Measurements from ENCODE around the gene DOCK3. TPM values are rescaled to one million over a fixed set of nuclear protein-coding genes. Genes with fewer than 3 reads are reported as not detected.

Gene DOCK3
- total RNA-seq, 1 donor: 0.36 TPM

DNA sequence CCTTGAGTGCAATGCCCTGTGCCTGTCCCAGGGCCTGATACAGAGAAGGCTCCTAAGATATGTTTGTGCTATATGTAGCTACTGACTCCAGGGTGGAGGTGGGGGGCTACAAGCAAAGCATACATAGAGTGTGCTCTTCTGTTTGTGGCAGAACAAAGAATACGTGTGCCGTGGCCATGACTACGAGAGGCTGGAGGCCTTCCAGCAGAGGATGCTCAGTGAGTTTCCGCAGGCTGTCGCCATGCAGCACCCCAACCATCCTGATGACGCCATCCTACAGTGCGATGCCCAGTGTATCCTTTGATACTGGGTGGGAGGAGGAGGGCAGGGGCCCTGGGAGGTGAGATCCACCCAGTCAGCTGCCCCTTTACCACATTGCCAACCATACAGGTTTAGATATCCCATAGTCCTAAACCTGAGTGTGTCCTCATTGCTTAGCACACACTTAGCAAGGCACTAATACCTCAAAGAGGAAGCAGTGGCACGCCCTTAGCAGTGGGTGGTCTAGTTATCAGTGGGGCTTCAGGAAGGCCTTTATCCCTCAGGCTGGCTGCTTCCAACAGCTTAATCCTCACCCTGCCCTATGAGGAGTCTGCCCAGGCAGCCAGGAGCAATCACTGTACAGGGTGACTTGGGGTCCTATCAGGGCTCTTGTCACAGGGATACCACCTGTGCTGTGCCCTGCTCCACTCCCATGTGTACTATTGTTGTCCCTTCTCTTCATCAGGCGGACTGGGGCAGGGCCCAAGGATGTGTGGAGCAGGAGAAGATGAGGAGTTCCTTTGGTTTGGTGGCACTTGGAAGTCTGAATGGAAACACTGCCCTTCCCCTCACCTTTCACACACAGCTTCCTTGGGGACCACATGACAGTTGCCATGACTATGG lies 680.2 kb downstream of the DOCK3 start:
- Histone ChIP-seq H3K9me3 (ENCODE audit: low read depth, low read length) (no peaks in the 10 kb centered on the region), H4K20me1 (ENCODE audit: insufficient read depth, low read length) (no peaks in the 10 kb centered on the region), H3K4me1 (ENCODE audit: insufficient read depth, low read length) (no peaks in the 10 kb centered on the region), H3K27ac (ENCODE audit: low read depth, low read length) (no peak overlapping the region), H3K79me2 (ENCODE audit: insufficient read depth, low read length) (no peaks in the 10 kb centered on the region), H3K36me3 (ENCODE audit: insufficient read depth, low read length) (no peaks in the 10 kb centered on the region), H3K27me3 (ENCODE audit: insufficient read depth, low read length) (no peaks in the 10 kb centered on the region), H3K4me3 (ENCODE audit: insufficient read depth, low read length) (no peak overlapping the region), H2AFZ (ENCODE audit: low read length) (no peak overlapping the region), H3K4me2 (ENCODE audit: insufficient read depth, low read length) (no peak overlapping the region)
- TF ChIP-seq, protein P1, sequence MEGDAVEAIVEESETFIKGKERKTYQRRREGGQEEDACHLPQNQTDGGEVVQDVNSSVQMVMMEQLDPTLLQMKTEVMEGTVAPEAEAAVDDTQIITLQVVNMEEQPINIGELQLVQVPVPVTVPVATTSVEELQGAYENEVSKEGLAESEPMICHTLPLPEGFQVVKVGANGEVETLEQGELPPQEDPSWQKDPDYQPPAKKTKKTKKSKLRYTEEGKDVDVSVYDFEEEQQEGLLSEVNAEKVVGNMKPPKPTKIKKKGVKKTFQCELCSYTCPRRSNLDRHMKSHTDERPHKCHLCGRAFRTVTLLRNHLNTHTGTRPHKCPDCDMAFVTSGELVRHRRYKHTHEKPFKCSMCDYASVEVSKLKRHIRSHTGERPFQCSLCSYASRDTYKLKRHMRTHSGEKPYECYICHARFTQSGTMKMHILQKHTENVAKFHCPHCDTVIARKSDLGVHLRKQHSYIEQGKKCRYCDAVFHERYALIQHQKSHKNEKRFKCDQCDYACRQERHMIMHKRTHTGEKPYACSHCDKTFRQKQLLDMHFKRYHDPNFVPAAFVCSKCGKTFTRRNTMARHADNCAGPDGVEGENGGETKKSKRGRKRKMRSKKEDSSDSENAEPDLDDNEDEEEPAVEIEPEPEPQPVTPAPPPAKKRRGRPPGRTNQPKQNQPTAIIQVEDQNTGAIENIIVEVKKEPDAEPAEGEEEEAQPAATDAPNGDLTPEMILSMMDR (IDR thresholded peaks at IDR 0.05; ENCODE audit: extremely low read depth, low read depth, low read length): no peak
- no peak for DNase-seq (ENCODE audit: insufficient read length, low spot score, missing footprints)

DNA sequence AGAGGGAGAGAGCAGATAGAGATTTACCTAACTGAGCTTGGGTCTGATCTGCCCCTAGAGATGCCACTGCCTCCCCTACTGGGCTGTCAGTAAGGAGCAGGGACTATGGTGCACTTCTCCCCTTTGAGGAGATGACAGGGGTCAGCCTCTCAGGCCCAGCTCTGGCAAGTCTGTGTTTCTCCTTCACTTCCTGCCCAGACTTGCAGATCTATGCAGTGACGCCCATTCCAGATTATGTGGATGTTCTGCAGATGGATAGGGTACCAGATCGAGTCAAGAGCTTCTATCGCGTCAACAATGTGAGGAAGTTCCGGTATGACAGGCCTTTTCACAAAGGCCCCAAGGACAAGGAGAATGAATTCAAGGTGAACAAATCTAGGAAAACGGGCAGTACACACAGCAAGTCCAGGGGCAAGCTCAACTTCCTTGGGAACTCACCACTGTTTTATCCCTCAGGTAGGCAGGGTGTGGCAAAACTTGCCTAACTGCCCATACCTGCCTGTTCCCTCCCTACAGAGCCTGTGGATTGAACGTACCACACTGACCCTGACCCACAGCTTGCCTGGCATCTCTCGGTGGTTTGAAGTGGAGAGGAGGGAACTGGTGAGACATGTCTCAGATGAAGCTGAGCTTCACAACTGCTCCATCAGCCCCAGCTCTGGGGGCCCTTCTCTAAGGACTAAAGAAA lies 681.3 kb downstream of the DOCK3 start:
- Histone ChIP-seq H4K20me1 (ENCODE audit: insufficient read depth, low read length) (no peaks in the 10 kb centered on the region), H2AFZ (ENCODE audit: low read length) (no peak overlapping the region), H3K4me2 (ENCODE audit: insufficient read depth, low read length) (no peak overlapping the region), H3K4me3 (ENCODE audit: insufficient read depth, low read length) (no peak overlapping the region), H3K9me3 (ENCODE audit: low read depth, low read length) (no peaks in the 10 kb centered on the region), H3K4me1 (ENCODE audit: insufficient read depth, low read length) (no peaks in the 10 kb centered on the region), H3K36me3 (ENCODE audit: insufficient read depth, low read length) (no peaks in the 10 kb centered on the region), H3K27me3 (ENCODE audit: insufficient read depth, low read length) (no peaks in the 10 kb centered on the region), H3K27ac (ENCODE audit: low read depth, low read length) (no peak overlapping the region), H3K79me2 (ENCODE audit: insufficient read depth, low read length) (no peaks in the 10 kb centered on the region)
- no peak for DNase-seq (ENCODE audit: insufficient read length, low spot score, missing footprints)
- TF ChIP-seq, protein P1 (IDR thresholded peaks at IDR 0.05; ENCODE audit: extremely low read depth, low read depth, low read length): no peak

DNA sequence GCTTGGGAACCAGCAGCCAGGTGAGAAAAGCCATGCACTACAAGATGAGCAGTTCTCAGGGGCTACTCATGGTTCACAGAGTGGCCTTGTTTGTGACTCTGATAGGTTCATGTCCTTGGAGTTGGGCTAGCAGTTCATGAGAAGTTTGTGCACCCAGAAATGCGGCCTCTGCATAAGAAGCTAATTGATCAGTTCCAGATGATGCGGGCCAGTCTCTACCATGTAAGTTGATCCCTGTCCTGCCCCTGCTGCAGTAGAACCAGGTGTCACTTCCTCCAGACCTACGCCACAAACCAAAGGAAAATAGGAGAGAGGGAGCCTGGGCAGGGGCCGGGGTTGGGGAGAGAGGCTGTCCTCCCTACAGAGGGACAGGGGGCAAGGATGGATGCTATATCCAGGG lies 683.1 kb downstream of the DOCK3 start:
- Histone ChIP-seq H3K27ac (ENCODE audit: low read depth, low read length) (no peak overlapping the region), H3K27me3 (ENCODE audit: insufficient read depth, low read length) (no peaks in the 10 kb centered on the region), H3K36me3 (ENCODE audit: insufficient read depth, low read length) (no peaks in the 10 kb centered on the region), H3K79me2 (ENCODE audit: insufficient read depth, low read length) (no peaks in the 10 kb centered on the region), H2AFZ (ENCODE audit: low read length) (no peak overlapping the region), H3K4me3 (ENCODE audit: insufficient read depth, low read length) (no peak overlapping the region), H3K9me3 (ENCODE audit: low read depth, low read length) (no peaks in the 10 kb centered on the region), H4K20me1 (ENCODE audit: insufficient read depth, low read length) (no peaks in the 10 kb centered on the region), H3K4me2 (ENCODE audit: insufficient read depth, low read length) (no peak overlapping the region), H3K4me1 (ENCODE audit: insufficient read depth, low read length) (no peaks in the 10 kb centered on the region)
- no peak for DNase-seq (ENCODE audit: insufficient read length, low spot score, missing footprints)
- TF ChIP-seq, protein P1 (IDR thresholded peaks at IDR 0.05; ENCODE audit: extremely low read depth, low read depth, low read length): no peak

DNA sequence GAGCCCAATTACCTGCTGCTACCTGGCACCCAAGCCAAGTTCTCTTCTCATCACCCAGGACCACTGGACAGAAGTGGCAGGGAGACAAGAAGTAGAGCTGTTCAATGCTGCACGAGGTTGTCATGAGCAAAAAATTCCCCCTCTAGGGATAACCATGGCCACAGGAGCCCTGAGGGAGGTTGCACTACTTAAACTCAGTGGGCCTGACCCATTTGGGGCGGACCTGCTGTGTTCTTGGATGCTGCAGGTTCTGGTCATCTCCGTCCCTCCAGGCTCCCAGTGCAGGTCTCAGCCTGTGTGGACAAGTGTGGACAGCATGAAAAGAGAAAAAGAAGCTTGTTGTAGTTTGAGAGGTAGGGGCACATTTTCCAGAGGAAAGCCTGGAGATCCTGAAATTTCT lies 684.3 kb downstream of the DOCK3 start:
- Histone ChIP-seq H3K27ac (ENCODE audit: low read depth, low read length) (no peak overlapping the region), H3K4me1 (ENCODE audit: insufficient read depth, low read length) (no peaks in the 10 kb centered on the region), H3K4me2 (ENCODE audit: insufficient read depth, low read length) (no peak overlapping the region), H4K20me1 (ENCODE audit: insufficient read depth, low read length) (no peaks in the 10 kb centered on the region), H3K36me3 (ENCODE audit: insufficient read depth, low read length) (no peaks in the 10 kb centered on the region), H3K79me2 (ENCODE audit: insufficient read depth, low read length) (no peaks in the 10 kb centered on the region), H2AFZ (ENCODE audit: low read length) (no peak overlapping the region), H3K27me3 (ENCODE audit: insufficient read depth, low read length) (no peaks in the 10 kb centered on the region), H3K9me3 (ENCODE audit: low read depth, low read length) (no peaks in the 10 kb centered on the region), H3K4me3 (ENCODE audit: insufficient read depth, low read length) (no peak overlapping the region)
- DNase-seq (ENCODE audit: insufficient read length, low spot score, missing footprints): no peak
- TF ChIP-seq, protein P1 (IDR thresholded peaks at IDR 0.05; ENCODE audit: extremely low read depth, low read depth, low read length): no peak

Measured in osteoblast (primary cell).